ENCODE measurements around the gene TMF1.

TMF1 gene

DNA sequence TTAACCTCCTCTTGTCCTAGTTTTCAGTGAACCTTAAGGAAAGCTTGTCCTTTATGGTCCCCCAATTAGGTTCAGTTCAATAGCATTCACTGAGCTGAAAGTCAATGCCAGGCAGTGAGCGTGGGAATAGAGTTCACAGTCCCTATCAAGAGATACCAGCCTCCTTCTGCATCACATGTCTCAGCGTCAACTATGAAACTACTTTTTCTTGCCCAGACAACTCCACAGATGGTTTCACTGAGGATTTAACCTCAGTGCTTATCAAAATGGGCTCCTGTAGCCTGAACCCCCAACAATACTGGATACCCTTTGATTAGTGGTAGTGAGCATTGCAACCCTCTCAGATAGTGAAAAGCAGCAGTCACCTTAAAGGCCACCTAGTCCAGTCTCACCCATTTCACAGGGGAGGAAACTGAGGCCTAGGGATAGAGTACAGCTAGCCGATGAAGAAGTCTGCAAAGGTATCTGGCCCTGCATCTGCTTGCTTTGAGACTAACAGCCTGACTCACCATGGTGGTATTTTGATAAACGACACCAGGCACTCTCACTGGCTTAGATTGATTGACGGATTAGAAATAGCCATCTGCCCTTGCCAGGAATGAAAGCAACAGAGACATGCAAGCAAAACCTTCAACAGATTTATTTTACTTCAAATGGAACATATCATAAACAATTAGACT is 29.6 kb upstream of the TMF1 start:
- no peak for DNase-seq (ENCODE audit: low spot score)

DNA sequence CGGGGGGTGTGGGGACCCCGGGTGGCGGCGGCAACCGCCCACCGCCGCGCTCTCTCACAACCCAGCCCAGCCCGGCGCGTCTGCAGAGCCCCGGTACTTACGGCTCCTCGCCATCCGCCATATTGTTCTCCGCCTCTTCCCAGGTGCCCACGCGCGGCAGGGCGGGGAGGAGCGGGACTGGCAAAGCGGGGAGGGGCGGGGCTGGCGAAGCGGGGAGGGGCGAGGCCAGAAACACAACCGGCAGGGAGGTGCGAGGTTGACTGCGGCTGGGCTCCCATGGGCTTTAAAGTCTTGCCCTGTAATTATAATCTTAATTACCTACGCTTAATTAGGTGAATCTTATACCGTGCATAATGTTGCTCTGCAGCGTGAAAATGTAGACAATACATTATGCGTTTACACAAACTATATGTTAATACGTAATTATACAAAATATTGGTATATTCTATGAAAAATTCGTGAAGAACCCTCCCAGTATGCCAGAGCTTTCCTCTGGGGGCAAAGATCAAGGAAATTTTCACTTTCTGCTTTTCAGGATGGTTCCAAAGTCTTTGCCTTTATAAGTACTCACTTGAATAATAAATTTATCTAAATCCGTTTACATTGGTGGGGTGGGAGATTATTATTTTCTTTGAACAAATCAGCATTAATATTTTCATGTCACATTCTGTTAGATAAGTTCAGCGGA is 28.2 kb upstream of the TMF1 start, which contains the start of gene UBA3:
Gene UBA3, minus strand, starts transcription at position 133 of the 688 bp plus-strand sequence. Its CDS starts 12 bp downstream, at position 121.
- peak; percentile 90 for DNase-seq (ENCODE audit: low spot score)

DNA sequence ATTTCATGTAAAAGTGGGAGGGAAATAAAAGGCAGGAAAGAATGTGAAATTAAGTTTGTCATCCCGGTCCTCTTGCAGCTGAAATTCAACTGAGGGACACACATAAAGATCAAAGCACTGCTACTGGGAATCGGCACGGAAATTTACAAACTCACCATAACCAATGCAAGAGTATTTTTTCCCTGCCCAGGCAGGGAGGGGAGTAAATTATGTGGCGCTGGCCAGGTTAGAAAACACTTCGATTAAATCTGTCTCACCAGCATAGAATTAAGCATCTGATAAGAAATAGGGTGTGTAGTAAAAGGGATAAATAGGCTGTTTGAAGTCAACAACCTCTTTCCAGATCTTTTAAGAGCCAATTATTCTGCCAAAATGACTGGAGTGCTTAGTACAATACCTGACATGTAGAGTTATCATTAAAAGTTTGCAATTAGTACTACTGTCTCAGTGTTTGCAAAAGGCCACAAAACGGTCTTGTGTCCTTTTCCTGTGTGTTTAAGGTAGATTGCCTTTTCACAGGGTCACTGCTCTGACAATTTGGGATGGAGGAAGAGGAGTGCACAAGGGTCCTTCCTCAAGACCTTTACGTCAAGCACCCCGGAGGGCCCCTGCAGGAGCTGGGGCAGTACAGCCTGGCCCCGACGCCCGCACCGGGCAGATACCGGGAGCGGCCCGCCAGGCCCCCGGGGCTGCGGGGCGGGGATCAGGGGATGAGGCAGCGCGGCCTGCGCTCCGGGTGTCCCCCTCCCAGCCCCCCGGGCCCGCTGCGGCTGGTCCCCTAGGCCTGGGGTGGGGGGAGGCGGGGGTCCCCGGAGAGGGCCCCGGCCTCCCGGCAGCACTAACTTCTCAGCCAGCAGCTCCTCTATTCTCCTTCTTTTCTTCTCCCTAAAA is 27.4 kb upstream of the TMF1 start:
- peak; percentile 11 for DNase-seq (ENCODE audit: low spot score)

DNA sequence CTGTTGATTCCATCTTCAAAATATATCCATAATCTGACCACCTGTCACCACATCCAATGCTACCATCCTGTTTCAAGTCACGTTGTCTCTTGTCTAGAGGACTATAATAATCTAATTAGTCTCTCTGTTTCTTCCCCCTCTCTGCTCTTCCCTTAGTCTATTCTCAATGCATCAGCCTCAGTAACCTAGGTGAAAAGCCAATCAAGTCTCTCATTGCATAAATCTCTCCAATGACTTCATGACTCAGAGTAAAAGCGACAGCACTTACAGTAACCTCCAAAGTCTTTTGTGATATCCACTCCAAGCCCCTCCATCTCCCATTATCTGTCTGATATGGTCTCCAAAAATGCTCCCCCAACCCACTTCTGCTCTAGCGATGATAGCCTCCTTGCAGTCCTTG is 20.8 kb upstream of the TMF1 start:
- no peak for DNase-seq (ENCODE audit: low spot score)

DNA sequence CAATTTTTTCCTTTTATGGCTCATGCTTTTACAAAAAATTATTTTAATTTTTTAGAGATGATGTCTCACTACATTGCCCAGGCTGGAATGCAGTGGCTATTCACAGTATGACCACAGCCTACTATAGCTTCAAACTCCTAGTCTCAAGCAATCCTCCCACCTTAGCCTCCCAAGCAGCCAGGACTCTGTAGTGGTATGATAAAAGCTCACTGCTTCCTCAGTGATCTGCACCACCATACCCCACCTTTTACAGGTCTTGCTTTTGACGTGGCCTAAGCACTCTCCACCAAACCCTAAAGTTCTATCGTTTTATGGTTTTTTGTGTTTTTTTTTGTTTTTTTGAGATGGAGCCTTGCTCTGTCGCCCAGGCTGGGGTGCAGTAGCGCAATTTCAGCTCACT is 14.0 kb upstream of the TMF1 start:
- no peak for DNase-seq (ENCODE audit: low spot score)

DNA sequence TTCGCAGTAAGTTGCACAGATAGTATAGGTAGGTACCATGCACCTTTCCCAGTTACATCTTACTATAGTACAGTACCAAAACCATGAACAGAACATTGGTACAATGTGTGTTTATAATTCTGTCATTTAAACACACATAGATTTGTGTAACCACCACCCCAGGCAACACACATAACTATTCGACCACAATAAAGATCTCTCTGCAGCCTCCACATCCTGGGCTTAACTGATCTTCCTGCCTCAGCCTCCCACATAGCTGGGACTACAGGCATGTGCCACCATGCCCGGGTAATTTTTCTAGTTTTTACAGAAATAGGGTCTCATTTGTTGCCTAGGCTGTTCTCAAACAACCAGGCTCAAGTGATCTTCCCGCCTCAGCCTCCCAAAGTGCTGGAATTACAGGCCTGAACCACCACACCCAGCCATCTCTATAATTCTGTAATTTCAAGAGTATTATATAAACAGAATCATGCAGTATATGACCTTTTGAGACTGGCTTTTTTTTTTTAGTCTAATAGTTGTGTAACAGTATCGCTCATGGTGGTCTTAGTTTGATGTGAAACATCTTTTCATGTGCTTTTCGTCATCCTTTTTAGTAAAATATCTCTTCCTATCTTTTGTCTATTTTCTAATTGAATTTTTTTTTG is 13.3 kb upstream of the TMF1 start:
- DNase-seq (ENCODE audit: low spot score), result no peak

DNA sequence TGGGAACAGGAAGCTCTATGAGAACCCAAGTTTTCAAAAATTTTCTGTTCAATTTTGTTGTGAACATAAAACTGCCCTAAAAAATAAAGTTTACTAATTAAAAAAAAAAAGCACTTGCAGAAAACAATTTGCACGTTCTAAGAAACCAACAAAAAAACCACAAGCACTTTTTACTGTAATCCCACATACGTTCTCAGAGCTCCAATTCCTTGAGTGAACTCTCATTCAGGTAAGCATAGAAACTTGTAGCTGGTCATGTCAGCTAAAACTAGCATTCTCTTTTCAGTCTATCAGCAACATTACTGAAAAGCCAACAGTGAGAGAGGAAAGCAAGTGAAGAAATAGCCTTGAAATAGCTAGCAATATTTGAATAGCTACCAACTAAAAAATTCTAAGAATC is 11.5 kb upstream of the TMF1 start:
- DNase-seq (ENCODE audit: low spot score), result no peak

DNA sequence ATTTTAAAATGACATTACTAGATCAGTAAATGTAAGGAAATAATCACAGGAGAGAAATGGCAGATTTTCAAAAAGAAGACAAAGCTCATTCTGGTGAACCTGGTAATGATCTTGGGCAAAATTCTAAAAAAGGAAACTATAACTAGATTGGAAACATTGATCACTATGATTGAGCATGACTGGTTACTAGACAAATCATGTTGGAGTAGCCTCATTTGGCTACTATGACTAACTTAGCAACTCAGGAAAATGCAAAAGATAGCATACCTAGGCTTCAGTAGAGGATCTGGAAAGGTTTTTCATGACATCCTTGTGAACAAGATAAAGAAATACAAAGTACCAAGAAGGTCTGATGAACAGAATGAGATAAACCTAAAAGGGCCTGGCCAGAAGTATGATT is 7.6 kb upstream of the TMF1 start:
- no peak for DNase-seq (ENCODE audit: low spot score)

DNA sequence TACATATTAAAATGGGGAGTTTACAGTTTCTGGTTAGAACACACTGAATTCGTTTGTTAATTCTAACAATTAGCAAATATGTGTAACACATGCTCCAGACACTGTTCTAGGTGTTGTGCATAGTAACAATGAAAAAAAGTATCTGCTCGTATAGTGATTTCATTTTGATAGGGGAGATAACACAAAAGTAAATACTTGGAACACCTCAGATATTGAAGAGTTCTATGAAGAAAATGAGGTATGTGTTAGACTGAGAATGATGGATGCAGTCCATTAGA is 6.8 kb upstream of the TMF1 start:
- no peak for DNase-seq (ENCODE audit: low spot score)

DNA sequence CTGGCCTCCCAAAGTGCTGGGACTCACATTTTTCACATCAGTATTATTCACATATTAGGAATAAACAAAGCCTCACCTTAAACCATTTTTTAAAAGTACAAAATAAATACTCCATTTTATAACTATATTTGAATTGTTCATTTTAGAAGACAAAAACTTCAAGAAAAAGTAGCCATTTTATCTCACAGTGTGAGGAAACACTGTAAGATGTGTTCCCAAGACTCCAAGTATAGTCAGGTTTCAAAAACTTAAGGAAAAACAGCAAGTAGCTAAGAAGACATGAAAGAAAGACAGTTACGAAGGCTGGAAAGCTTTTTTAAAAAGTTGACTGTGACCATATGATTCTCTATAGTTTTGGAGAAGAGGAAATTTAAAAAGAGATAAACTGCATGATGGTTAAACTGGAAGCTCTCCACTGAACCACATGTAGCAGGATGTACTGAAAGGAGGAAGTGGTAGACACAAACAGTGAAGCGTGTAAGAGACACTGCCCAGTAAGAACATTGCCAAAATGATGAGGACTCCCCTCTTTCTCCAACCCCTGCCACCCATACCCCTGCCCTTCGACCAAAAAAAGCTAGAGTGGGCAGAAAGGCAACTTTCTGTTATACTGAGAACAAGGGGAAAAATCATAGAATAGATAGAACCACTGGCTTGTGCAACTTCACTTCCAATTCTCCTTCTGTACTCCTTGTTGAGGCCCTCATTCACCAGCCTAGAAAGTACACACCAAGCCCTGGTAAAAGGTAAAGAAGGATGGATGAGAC is 6.2 kb upstream of the TMF1 start:
- DNase-seq (ENCODE audit: low spot score), result no peak

DNA sequence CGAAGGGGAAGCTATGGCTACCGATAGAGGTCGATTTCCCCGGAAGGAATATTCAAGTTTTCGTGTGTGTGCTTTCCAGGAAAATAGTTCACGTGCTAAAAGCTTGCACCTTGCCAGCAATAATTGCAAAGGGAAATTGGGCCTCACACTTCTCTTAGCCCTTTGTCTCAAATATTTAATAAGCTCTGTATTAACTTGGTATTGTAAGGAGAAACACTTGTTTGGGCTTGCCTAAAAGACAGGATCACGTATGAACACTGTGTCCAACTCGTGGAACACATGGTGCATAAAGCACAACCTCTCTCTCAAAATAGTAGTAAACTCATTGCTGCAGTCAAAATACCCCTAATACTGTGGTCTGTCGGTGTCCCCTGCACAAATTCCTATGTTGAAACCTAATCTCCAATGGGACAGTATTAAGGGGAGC is 352 bp upstream of the TMF1 start:
- peak; percentile 2 for DNase-seq (ENCODE audit: low spot score)

DNA sequence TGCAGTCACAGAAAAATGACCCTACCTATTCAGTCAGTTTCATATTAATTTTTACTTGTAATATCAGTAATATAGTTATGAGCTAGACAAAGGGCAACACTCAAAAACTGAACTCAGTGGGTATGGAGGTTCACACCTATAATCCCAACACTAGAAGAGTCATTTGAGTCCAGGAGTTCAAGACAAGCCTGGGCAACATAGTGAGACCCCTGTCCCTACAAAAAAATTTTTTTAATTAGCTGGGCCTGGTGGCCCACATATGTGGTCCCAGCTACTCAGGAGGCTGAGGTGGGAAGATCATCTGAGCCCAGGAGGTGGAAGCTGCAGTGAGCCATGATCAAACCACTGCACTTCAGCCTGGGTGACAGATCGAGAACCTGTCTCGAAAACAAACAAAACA is 3.1 kb downstream of the TMF1 start:
- no peak for DNase-seq (ENCODE audit: low spot score)

DNA sequence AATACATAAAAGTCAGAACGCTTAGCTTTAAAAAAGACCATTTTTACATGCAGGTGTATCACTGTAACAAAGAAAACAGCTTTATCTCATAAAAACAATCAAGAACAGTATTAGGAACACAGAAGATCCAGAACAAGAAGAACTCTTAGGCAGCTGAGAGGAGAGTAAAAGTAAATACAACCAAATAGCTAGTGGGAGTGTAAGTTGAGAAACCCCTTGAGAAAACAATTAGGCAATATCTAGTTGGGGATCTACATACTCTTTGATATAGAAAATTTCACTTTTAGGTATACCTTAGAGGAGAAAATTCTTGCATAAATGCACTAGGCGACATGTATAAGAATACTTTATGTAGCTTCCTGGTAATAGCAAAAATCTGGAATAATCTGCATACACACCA is 7.5 kb downstream of the TMF1 start:
- no peak for DNase-seq (ENCODE audit: low spot score)

DNA sequence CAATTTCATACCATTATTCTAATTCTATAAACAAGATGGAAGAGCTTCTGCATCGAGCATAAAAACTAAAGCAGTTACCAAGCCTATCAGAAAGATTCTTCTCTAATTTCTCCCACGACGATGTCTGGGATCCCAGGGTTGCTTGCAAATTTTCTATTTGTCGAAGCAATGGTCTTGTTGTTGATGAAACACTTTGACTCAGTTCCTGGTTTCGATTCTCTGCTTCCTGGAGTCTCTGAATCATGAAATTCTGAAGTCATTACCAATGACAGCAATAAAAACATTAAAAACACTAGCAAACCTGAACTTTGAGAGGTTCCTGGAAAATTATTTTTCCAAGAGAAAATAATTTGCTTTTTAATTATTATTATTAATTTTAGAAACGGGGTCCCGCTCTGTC is 18.7 kb downstream of the TMF1 start:
- DNase-seq (ENCODE audit: low spot score), result no peak

DNA sequence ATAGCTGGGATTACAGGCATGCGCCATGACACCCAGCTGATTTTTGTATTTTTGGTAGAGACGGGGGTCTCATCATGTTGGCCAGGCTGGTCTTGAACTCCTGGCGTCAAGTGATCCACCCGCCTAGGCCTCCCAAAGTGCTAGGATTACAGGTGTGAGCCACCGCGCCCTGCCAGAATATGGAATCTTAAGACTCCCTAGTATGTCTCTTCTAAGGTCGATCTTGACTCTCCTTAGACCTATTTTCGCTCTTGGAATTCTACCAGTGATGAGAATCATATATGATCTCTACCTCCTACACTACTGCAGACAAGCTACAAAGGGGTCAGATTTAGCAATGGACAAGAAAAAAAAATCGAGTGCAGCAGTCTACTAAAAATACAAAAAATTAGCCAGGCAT is 19.4 kb downstream of the TMF1 start:
- no peak for DNase-seq (ENCODE audit: low spot score)

DNA sequence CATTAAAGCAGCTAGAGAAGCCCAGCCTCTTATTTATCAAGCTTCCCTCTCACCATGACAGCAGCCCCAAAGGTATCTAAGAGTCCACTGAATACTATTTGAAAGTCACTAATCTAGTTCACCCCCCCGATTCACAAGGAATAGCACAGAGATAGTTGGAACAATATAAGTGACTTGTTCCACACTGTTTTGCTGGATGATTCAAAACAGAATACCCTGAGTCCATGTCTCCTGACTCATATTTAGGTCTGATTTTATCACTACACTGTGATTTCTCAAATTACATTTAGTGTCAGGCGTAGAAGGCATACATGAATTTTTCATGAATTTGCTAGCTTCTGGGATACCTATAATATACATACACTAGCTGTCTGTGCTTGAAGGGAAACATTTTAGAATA is 20.0 kb downstream of the TMF1 start:
- DNase-seq (ENCODE audit: low spot score), result no peak

DNA sequence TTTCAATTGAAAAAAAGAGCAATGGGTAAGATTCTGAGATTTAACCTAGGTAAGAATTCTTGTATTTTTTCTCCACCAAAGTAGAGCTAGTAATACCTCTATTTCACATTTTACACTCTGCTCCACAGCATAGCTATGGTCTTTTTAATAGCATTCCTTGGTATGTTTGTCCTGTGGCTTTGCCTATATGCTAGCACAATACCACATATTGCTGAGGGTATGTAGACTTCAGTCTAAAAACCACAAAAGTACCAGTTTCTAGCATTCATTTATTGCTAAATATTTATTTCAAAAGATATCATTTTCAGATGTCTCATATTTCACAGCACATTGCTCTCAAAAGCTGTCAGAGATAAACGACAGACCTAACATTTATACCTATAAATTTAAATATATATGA is 20.5 kb downstream of the TMF1 start:
- DNase-seq (ENCODE audit: low spot score), result no peak

DNA sequence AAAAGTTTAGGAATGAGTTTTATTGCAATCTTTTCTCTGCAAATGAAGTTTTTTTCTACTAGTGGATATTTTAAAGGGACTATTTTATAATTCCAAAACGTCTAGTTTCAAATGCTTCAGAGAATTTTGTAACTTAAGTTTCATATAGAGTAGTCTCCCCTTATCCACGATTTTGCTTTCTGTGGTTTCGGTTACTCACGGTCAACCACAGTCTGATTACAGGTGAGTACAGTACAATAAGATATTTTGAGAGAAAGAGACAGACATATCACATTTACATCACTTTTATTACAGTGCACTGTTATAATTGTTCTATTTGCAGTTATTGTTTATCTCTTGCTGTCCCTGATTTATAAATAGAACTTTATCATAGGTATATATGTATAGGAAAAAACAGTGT is 31.3 kb downstream of the TMF1 start:
- no peak for DNase-seq (ENCODE audit: low spot score)

DNA sequence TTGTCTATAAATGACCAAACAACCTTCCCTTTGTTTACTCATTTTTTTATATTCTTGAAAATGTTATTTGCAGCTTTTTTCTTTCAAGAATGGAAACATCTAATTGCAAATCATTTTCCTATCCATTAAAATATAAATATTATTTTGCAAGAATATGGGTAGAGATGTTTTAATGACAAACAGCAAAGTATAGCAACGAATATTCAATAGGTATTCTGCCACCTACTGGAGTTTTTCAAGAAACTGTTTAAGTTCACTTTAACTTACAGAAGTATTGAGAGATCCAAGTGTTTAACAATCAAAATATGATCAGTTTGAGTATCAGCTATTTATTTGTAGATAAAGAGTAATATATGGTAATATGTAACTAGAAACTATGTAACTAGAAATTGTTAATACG is 31.7 kb downstream of the TMF1 start:
- DNase-seq (ENCODE audit: low spot score), result no peak

DNA sequence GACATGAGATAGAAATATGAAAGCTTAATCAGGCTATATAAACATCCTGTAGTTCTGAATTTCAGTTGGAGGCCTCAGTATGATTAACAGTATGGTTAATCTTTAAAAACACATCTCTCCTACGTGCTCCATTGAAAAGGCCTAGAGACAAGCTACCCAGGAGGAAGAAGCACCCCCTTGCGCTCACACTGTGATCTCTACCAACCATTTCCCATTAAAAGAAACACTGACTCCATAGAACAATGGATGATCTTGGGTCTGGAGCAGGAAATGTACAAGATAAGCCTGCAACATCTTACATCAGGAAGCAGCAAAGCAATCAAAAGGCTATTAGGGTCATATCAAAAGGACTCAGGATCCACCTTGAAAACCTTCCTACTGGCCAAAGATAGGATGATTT is 35.2 kb downstream of the TMF1 start:
- DNase-seq (ENCODE audit: low spot score), result no peak

DNA sequence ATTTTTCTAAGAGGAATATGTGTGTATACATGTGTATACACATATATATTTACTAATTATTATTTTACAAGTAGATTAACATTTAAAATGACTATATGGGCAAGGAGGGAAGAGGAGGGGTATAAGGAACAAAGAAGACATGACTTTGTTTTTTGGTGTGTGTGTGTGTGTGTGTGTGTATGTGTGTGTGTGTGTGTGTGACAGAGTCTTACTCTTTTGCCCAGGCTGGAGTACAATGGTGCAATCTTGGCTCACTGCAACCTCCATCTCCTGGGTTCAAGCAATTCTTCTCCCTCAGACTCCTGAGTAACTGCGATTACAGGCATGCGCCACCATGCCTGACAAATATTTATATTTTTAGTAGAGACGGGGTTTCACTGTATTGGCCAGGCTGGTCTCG is 36.0 kb downstream of the TMF1 start:
- no peak for DNase-seq (ENCODE audit: low spot score)

DNA sequence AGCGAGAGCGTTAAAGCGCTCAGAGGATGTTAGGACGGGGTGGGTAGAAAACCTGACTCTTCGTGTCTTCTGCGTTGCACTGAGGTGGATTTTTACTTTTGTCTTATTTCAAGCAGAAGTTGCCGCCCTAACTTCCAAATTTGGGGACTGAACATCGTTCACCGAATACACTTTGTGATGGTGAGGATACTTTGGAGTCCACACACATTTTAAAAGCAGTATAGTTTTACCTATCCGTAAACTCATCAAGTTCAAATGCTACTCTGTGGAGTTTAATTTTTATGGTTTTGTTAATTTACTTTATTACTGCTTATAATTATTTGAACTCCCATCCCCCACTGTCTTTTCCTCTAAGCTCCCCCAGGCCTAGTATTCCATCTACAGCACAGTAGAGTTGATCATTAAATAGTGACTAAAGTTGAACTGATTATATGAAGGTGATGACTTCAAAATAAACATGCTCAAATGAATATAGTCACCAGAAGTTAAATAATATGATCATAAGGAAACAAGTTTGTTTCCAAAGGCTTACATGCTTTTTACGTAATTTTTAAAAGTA is 38.0 kb downstream of the TMF1 start:
- no peak for DNase-seq (ENCODE audit: low spot score)

Data from AG08395 (cell line).